ENCODE measurements around the gene CCSER2. TPM values are rescaled to one million over a fixed set of nuclear protein-coding genes. Genes with fewer than 3 reads are reported as not detected.

CCSER2 gene
- total RNA-seq, 4 donors from 2014 or later, result 60.5 to 80.6 (median 63.1) TPM

DNA sequence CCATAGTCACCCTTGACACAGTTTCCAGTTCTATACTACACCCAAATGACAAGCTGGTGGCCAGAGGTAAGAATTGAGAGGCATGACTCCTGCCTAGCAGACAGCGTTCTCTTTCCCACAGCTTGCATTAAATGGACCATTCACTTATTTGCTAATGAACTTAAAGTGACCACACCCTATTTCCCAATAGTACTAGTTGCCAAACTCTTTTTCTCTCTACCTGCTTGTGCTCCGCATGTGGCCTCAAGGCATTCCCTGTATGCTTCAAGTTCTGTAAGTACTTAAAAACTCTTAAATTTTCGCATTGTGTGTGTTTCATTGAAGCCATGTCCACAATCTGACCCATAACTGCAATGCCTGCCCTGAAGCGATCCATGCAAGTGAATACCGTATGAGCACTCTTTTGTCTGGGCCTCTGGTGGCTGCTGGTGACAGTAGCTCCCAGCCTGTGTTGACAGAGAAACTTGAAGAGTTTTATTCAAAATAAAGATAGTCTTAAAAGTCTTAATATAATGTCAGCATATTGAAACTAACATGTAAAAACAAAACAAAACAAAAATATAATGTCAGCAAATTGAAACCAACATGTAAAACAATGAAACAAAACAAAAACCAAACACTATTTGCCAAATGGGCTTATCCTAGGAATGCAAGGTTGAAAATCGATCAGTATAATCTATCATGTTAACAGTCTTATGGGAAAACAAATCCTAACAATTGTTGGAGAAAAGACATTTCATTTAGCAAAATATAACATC lies 73.6 kb downstream of the CCSER2 start:
- Histone ChIP-seq H3K4me1 (peaks cover 4 to 17% (median 9%) of the 10 kb centered on the region in 4 donors), H3K27ac (replicated peaks in 1 of 4) (no peak overlapping the region), H3K36me3 (no peaks in the 10 kb centered on the region), H3K9me3 (no peaks in the 10 kb centered on the region), H3K27me3 (no peaks in the 10 kb centered on the region), H3K4me3 (no peak overlapping the region)
- DNase-seq (ENCODE audit: extremely low spot score), result no peak
- intact Hi-C loops (cut with DNase I), result no loop called here
- 96% methylated on average over 6 of the region's 6 CpGs for WGBS
- TF ChIP-seq CTCF (IDR thresholded peaks at IDR 0.05), result no peak

- no peak for DNase-seq (ENCODE audit: extremely low spot score)
- TF ChIP-seq CTCF (IDR thresholded peaks at IDR 0.05), result no peak
- no peak for TF ChIP-seq EP300 (IDR thresholded peaks at IDR 0.05)
- TF ChIP-seq POLR2AphosphoS5 (IDR thresholded peaks at IDR 0.05), result no peak
- no peak for TF ChIP-seq POLR2A (IDR thresholded peaks at IDR 0.05; ENCODE audit: low read depth)
- WGBS, result 93% methylated on average over 1 of the region's 1 CpG
Observed at GRCh38 chr10:84404783-84405182, 76.4 kb downstream of the CCSER2 start.

GRCh38 chr10:84405662-84406061 lies 77.3 kb downstream of the CCSER2 start:
- TF ChIP-seq POLR2A (IDR thresholded peaks at IDR 0.05; ENCODE audit: low read depth) (no peak), EP300 (IDR thresholded peaks at IDR 0.05) (no peak), POLR2AphosphoS5 (IDR thresholded peaks at IDR 0.05) (no peak), CTCF (IDR thresholded peaks at IDR 0.05) (no peak)
- Histone ChIP-seq H3K27ac (replicated peaks in 1 of 4) (no peak overlapping the region), H3K27me3 (no peaks in the 10 kb centered on the region), H3K4me1 (peaks cover 7 to 18% (median 13%) of the 10 kb centered on the region in 4 donors), H3K9me3 (no peaks in the 10 kb centered on the region), H3K36me3 (no peaks in the 10 kb centered on the region), H3K4me3 (no peak overlapping the region)
- 90% methylated on average over 2 of the region's 2 CpGs for WGBS
- no peak for DNase-seq (ENCODE audit: extremely low spot score)
- intact Hi-C loops (cut with DNase I), result no loop called here

More at GRCh38 chr10:84404783-84405182, 76.4 kb downstream of the CCSER2 start:
- intact Hi-C loops (cut with DNase I), result no loop called here
- no peaks in the 10 kb centered on the region for H3K9me3 ChIP-seq
- no peak overlapping the region for H3K27ac ChIP-seq (replicated peaks in 1 of 4)
- no peaks in the 10 kb centered on the region for H3K27me3 ChIP-seq
- no peak overlapping the region for H3K4me3 ChIP-seq
- peaks cover 7 to 18% (median 13%) of the 10 kb centered on the region in 4 donors for H3K4me1 ChIP-seq
- no peaks in the 10 kb centered on the region for H3K36me3 ChIP-seq

DNA sequence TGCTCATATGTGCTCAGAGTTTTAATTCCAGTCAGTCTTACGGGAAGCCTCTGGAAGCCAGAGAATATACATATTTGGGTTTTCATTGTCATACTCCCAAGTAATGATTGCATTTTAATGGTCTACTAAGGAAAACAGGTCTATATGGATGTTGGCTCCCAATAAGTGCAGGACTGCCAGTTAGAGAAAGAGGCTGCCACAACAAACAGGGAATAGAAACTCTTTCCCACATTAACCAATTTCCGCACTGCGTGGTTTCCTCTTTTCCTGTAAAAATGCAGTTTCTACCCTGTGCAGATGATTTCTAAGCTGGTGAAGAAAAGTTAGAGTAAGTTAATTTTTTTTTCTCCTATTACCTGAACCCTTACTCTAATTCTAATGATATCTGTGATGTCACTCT lies 78.2 kb downstream of the CCSER2 start:
- no peak for TF ChIP-seq EP300 (IDR thresholded peaks at IDR 0.05)
- no peak for TF ChIP-seq POLR2AphosphoS5 (IDR thresholded peaks at IDR 0.05)
- no peak for TF ChIP-seq POLR2A (IDR thresholded peaks at IDR 0.05; ENCODE audit: low read depth)
- no peak for TF ChIP-seq CTCF (IDR thresholded peaks at IDR 0.05)
- Histone ChIP-seq H3K27me3 (no peaks in the 10 kb centered on the region), H3K36me3 (no peaks in the 10 kb centered on the region), H3K27ac (replicated peaks in 1 of 4) (peak overlapping the region in 1 of 4 donors; percentile 18), H3K9me3 (no peaks in the 10 kb centered on the region), H3K4me1 (peaks cover 5 to 18% (median 12%) of the 10 kb centered on the region in 4 donors), H3K4me3 (no peak overlapping the region)
- intact Hi-C loops (cut with DNase I), result no loop called here
- no peak for DNase-seq (ENCODE audit: extremely low spot score)
- WGBS, result 54% methylated on average over 3 of the region's 3 CpGs

Data from esophagus muscularis mucosa (tissue), 4 donors.